Mucosa of descending colon (tissue), 3 donors: Measurements from ENCODE around the gene ARHGAP26. TPM values are rescaled to one million over a fixed set of nuclear protein-coding genes. Genes with fewer than 3 reads are reported as not detected.

Experiments used
- ATAC-seq: fragments of 200-7000 bp; cut with Tn5 transposase; one replicate; pipeline ENCODE4 v1.9.1; 2020; ENCODE audit warnings: mild to moderate bottlenecking, moderate library complexity
- DNase-seq, 3 donors: peaks; one replicate each; pipeline ENCODE4 v3.0.0-alpha.2; 2020
- H3K36me3 ChIP-seq: fragments of 200-600 bp; one replicate; pipeline ENCODE4 v1.8.0; 2021; ENCODE audit warnings: low read depth, mild to moderate bottlenecking
- H3K4me1 ChIP-seq: fragments of 200-600 bp; one replicate; pipeline ENCODE4 v1.8.0; 2021; ENCODE audit warnings: low read depth, mild to moderate bottlenecking
- H3K4me3 ChIP-seq: fragments of 200-600 bp; one replicate; pipeline ENCODE4 v1.8.0; 2021; ENCODE audit warnings: mild to moderate bottlenecking
- H3K9me3 ChIP-seq: fragments of 200-600 bp; one replicate; pipeline ENCODE4 v1.8.0; 2021; ENCODE audit warnings: mild to moderate bottlenecking
- intact Hi-C, 2 donors: fragments of 100-400 bp; cut with DNase I in 1 of 2; cut with micrococcal nuclease in 1 of 2; formaldehyde crosslinking; loops; one replicate each; pipeline versions ENCODE4 v1.11.0 to v1.11.1; 2022; cut with DNase I, micrococcal nuclease
- total RNA-seq, 3 donors: library from RNA; stranded (reverse); fragmentation: NEBNext Ultra II Directional in 2 of 3; extraction: Animal tissue kit (Norgen Biotek cat#: 25700) in 2 of 3; gene quantifications; one replicate each; pipeline versions ENCODE4 v1.2.1 to v1.2.4, GENCODE V29; 2021 to 2023
- TF ChIP-seq, protein P1 (sequence below): fragments of 200-600 bp; IDR thresholded peaks from one replicate; pipeline ENCODE4 v1.8.0; 2022; ENCODE audit warnings: antibody characterized with exemption, mild to moderate bottlenecking
- donor health status: DM: no; HTN: no; CAD: no; lungs with moderate emphysema.
- donor health status: DM: no; HTN: no; CAD: no.
- donor health status: DM: no; HTN: yes; CAD: no.

ARHGAP26 gene
- total RNA-seq, 3 donors from 2014 or later, result 52.9 to 96.0 (median 67.8) TPM

DNA sequence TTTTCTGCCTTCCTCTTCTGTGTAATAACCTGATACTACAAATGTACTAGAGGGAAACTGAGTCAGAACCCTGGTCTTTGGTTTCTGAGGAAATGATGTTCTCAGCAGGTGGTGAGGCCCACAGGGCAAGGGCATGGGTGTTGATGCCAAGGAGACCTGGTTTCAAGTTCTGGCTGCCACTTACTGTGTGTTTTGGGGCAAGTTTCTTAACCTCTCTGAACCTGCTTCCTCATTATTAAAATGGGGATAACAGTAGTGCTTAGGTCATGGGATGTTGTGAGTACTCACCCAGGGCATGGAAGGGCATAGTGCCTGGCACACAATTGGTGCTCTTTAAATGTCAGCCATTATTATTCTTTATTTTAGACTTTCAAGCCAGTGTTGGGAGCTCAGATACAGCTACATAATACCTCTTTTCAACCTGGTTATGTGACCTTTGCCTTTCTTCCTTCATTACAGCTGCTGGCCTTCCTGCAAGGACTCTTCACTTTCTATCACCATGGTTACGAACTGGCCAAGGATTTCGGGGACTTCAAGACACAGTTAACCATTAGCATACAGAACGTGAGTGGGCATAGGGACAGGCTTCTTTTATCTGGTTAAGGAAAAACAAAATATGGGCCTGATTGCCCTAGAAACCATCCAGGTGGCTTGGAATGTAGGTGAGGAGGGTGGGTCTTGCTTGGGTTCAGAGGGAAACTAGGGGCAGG lies 131.5 kb downstream of the ARHGAP26 start:
- DNase-seq (no peak), ATAC-seq (no peak)
- no peak overlapping the region for H3K4me3 ChIP-seq
- H3K9me3 ChIP-seq, result no peaks in the 10 kb centered on the region
- intact Hi-C loops, result no loop called here
- no peaks in the 10 kb centered on the region for H3K4me1 ChIP-seq
- no peaks in the 10 kb centered on the region for H3K36me3 ChIP-seq
- TF ChIP-seq, protein P1, sequence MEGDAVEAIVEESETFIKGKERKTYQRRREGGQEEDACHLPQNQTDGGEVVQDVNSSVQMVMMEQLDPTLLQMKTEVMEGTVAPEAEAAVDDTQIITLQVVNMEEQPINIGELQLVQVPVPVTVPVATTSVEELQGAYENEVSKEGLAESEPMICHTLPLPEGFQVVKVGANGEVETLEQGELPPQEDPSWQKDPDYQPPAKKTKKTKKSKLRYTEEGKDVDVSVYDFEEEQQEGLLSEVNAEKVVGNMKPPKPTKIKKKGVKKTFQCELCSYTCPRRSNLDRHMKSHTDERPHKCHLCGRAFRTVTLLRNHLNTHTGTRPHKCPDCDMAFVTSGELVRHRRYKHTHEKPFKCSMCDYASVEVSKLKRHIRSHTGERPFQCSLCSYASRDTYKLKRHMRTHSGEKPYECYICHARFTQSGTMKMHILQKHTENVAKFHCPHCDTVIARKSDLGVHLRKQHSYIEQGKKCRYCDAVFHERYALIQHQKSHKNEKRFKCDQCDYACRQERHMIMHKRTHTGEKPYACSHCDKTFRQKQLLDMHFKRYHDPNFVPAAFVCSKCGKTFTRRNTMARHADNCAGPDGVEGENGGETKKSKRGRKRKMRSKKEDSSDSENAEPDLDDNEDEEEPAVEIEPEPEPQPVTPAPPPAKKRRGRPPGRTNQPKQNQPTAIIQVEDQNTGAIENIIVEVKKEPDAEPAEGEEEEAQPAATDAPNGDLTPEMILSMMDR, result no peak

DNA sequence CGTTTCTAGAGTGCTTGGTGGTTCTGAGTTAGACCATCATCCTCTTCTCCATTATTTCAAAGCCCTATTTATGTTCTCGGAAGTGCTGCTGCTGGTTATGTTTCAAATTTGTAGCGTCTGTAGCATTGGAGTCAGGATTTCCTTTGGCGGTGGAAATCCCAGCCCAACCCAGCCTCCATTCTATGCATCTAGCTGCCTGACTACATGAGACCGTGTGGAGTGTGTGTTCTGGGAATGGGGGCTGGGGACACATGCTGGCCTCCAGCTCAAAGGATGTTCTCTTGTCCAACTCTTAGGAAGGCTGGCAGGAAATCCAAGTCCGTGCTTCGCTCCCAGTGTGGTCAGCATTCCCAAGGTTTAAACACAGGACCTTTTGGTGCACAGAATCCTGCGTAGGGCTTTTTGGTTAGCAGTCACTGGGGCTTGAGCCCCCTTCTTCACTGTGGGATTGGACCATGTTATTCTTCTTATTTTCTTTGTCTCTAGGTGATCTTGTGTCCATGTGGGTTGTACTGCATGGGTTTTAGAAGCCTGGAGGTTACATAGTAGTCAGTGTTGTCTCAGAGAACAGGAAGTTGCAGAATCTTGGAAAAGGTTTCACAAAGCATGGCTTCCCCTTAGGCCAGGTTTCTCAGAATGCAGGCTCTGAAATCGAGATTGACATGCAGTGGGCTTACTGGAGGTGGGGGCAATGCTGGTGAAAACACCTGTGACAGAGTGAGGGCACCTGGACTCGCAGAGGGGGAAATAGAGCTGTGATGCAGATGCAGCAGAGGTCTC lies 132.2 kb downstream of the ARHGAP26 start:
- no peak for DNase-seq
- Histone ChIP-seq H3K36me3 (no peaks in the 10 kb centered on the region), H3K4me3 (no peak overlapping the region), H3K9me3 (no peaks in the 10 kb centered on the region), H3K4me1 (no peaks in the 10 kb centered on the region)
- ATAC-seq, result no peak
- TF ChIP-seq, protein P1, result no peak
- intact Hi-C loops, result no loop called here

DNA sequence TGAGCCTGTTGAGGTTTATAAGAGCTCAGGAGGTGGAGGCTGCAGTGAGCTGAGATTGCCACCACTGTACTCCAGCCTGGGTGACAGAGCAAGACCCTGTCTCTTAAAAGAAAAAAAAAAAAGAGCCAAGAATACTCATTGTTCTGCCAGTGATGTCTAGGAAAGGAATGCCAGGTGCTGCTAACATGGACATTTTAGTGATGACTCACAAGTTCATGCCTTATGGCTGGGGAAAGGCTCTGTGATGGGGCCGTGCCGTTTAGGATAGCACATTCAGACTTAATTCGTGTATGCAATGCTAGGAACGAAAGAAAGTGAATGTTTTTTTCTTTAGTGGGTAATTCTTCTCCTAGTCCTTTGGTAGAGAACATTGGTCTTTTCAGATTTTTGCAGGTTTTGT lies 134.2 kb downstream of the ARHGAP26 start:
- no peaks in the 10 kb centered on the region for H3K9me3 ChIP-seq
- no peak overlapping the region for H3K4me3 ChIP-seq
- ATAC-seq (no peak), DNase-seq (no peak)
- intact Hi-C loops, result no loop called here
- no peaks in the 10 kb centered on the region for H3K4me1 ChIP-seq
- TF ChIP-seq, protein P1, result no peak
- H3K36me3 ChIP-seq, result no peaks in the 10 kb centered on the region

DNA sequence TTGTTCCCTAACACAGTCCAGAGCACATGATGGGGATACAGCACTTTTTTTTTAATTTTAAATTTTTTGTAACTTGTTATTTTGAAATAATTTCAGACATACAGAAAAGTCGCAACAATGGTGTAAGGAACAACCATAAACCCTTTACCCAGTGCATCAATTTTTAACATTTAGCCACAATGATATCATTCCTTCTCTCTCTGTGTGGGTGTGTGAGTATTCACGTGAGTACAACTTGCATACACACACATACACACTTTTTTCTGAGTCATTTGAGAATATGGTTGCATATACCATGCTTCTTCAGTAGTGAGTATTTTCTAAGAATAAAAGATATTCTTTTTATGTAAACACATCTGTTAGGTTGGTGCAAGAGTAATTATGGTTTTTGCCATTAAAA lies 135.2 kb downstream of the ARHGAP26 start:
- H3K4me1 ChIP-seq, result no peaks in the 10 kb centered on the region
- TF ChIP-seq, protein P1, result no peak
- H3K36me3 ChIP-seq, result no peaks in the 10 kb centered on the region
- DNase-seq (no peak), ATAC-seq (no peak)
- no peaks in the 10 kb centered on the region for H3K9me3 ChIP-seq
- intact Hi-C loops, result no loop called here
- no peak overlapping the region for H3K4me3 ChIP-seq

DNA sequence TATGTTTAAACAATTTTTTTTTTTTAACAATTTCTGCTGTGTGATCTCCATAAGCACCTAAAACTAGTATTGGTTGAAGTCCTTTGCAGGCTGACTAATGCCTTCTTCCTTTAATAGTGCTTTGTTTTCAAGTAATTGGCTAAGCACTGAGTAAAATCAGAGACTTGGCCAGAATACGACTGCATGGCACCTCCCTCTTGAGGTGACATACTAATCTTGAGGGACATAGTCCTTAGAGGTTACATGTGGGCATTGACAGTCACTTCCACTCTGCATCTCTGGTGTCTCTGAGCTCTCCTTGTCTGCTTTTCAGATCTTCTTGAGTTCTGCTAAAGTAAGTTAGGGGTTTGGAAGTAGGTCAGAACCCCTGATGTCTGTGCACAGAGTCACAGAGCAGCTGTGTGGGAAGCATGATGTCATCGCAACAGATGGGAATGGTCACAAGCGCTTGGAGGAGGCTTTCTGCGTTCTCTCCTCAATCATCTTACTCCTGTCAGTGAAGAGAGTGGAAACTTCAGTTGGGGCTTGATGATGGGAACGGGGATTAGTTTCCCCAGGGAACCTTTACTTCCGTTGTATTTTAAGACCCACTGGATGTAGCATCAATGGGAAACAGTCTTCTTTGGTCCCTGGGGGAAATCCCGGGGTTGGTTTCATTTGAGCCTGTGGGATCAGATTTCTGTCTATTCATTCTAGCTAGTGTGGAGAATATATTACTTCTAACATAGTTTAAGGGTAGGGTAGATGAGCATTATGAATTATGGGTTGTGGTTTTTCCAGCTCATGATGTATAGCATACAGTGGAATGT lies 136.9 kb downstream of the ARHGAP26 start:
- no peak overlapping the region for H3K4me3 ChIP-seq
- H3K4me1 ChIP-seq, result no peaks in the 10 kb centered on the region
- intact Hi-C loops, result no loop called here
- DNase-seq, result no peak
- no peak for ATAC-seq
- no peaks in the 10 kb centered on the region for H3K36me3 ChIP-seq
- TF ChIP-seq, protein P1, result no peak
- H3K9me3 ChIP-seq, result no peaks in the 10 kb centered on the region
